T-helper 2 cell treated with Interferon-gamma antibody and Interleukin-4, amounts not matched to agents 5 μg/mL and 100 μg/mL, for 36 hours (primary cell): Measurements from ENCODE around the gene ATP1A3.
"Not testable (repeated sequence)": the region's sequence is repeated elsewhere in the genome, so short reads cannot be mapped to it uniquely, and the experiment has no call there.

Experiments used
- DNase-seq: peaks from one replicate; pipeline ENCODE4 v3.0.0; 2021; ENCODE audit warnings: low spot score
- H3K27ac Mint-ChIP-seq: one replicate; pipeline ENCODE4 v1.8.0; 2021; ENCODE audit warnings: mild to moderate bottlenecking, mixed read lengths
- H3K27me3 Mint-ChIP-seq: one replicate; pipeline ENCODE4 v1.8.0; 2021; ENCODE audit warnings: low read depth, mixed read lengths
- H3K36me3 Mint-ChIP-seq: one replicate; pipeline ENCODE4 v1.8.0; 2021; ENCODE audit warnings: low read depth, mixed read lengths
- H3K4me1 Mint-ChIP-seq: one replicate; pipeline ENCODE4 v1.8.0; 2021; ENCODE audit warnings: low read depth, mixed read lengths
- H3K4me3 Mint-ChIP-seq: one replicate; pipeline ENCODE4 v1.8.0; 2022; ENCODE audit warnings: mild to moderate bottlenecking, moderate library complexity, mixed read lengths
- H3K9me3 Mint-ChIP-seq: one replicate; pipeline ENCODE4 v1.8.0; 2021; ENCODE audit warnings: mixed read lengths

Gene ATP1A3

DNA sequence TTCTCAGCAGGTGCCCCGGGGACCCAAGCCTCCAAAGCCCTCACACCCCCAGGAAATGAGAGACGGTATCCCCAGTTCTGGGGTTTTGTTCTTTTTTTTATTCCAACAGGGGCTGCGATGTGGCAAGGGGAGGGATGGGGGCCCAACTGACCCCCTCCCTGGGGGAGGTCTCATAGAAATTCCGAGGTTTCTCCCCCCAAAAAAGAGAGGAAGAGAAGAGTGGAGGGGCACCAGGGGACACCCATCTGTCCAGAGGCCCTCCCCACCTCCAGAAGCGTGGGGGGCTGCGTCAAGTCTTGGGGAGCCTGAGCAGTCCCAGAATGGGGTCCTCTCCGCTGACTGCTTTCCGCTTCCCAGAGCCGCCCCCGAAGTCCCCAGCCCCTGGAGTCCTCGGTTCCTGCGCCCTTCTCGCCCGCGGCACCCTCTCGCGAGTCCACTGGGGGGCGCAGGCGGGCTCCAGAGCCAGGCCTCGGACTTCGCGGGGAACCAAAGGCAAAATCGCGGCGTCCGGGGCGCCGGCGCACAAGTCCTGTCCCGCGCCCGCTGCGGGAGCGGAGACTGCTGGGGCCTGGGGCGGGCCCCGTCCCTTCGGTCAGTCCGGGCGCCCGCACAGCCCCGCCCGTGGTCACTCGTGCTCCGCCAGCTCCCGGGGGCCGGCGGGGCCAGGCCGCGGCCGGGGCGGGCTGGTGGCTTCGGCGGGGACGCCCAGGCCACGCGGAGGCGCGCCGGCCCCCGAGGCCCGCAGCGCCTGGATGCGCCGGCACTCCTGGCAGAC, 4.4 kb upstream of the ATP1A3 start:
- peaks cover 18% of the 10 kb centered on the region for H3K4me1 Mint-ChIP-seq
- H3K4me3 Mint-ChIP-seq: no peak overlapping the region
- peaks cover 69% of the 10 kb centered on the region for H3K27me3 Mint-ChIP-seq
- peak; percentile 43 for DNase-seq
- no peak overlapping the region for H3K27ac Mint-ChIP-seq
- no peaks in the 10 kb centered on the region for H3K36me3 Mint-ChIP-seq
- no peaks in the 10 kb centered on the region for H3K9me3 Mint-ChIP-seq

DNA sequence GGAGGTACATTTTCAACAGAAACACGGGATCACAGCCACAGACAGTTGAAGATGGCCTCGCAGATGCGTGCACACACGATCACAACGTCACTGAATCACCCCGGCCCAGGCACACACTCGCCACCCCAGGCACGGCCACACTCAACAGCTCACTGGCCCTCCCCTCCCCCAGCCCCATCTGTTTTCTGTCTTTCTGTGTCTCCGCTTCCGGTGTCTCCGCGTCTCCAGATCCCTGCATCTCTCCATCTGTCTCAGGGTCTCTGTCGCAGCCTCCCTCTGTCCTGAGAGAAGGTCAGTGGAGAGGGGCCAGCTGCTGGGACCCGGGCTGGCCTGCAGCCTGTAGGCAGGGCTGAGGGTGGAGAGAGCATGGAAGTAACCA, 3.8 kb upstream of the ATP1A3 start:
- Mint-ChIP-seq H3K27ac (no peak overlapping the region), H3K4me3 (no peak overlapping the region), H3K4me1 (peaks cover 17% of the 10 kb centered on the region), H3K27me3 (peaks cover 71% of the 10 kb centered on the region), H3K9me3 (no peaks in the 10 kb centered on the region), H3K36me3 (no peaks in the 10 kb centered on the region)
- DNase-seq: no peak

DNA sequence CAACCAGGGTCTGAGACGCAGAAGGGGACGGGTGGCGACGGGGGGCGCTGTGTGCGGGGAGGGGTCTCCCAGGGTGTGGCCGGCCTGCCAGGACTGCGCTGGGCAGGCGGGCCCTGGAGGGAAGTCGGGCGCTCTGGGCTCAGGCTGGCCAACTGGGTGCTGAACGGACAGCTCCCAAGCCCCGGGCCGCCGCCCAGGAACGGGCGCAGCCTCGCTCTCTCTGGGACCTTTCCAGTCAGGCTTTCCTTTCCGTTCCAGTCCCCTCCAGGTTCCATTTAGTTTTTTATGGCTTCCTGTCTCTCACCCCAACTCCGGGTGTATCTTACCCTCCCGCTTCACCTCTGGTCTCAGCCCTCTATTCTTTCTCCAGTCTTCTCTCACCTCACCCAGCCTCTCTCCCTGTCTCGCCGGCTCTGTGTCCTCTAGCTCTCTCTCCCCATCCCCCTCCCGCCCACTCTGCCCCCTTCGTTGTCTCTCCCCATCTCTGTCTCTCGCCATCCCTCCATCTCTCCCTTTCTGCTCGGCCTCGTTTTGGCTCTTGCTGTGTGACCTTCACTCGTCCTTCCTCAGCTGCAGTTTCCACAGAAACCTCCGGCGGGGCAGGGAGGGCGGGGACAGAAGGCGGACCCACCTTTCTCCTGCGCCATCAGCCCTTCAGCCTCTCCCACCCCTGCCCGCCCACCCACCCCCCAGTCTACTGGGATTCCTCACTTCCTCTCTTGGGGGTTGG, 3.3 kb upstream of the ATP1A3 start:
- DNase-seq: peak; percentile 38
- Mint-ChIP-seq H3K27me3 (peaks cover 75% of the 10 kb centered on the region), H3K27ac (no peak overlapping the region), H3K4me1 (peaks cover 16% of the 10 kb centered on the region), H3K36me3 (no peaks in the 10 kb centered on the region), H3K9me3 (no peaks in the 10 kb centered on the region), H3K4me3 (no peak overlapping the region)

DNA sequence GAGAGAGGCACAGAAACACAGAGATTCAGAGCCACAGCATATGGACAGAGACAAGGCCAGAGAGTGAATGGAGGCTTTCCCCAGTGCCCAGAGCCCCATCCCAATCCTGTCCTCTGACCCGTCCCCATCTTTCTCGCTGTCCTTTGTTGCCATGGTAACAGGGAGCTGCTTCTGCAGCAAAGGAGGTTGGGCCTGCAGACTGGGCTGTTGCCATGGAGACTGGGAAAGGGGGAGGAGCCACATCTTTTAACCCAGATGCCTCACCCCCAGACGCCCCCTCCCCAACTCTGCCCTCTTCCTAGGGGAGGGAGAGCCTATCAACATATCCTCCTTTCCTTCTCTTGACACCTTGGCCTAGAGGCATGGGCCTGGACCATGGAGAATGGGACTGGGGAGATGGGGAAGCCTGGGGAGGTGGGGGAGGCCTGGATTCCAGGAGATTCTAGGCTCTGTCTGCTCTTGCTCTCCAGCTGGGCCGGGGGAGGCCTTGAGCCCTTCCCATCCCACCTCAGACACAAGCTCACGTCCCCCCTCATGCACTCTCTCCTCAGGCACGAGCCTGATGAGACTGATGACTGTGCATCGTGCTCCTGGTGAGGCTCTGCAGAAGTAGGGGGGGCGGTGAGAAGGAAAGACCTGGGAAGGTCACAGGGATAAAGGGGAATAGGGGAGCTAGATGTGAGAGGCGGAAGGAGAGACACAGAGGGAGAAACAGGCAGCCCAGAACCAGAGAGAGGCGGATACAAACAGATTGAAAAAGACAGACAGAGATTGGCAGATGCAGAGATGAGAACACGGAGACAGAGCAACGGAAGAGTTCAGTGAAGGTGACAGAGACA, 2.1 kb upstream of the ATP1A3 start:
- DNase-seq: no peak
- no peaks in the 10 kb centered on the region for H3K36me3 Mint-ChIP-seq
- no peak overlapping the region for H3K4me3 Mint-ChIP-seq
- no peaks in the 10 kb centered on the region for H3K9me3 Mint-ChIP-seq
- peak overlapping the region; percentile 34 for H3K27ac Mint-ChIP-seq
- H3K4me1 Mint-ChIP-seq: peaks cover 16% of the 10 kb centered on the region
- peaks cover 67% of the 10 kb centered on the region for H3K27me3 Mint-ChIP-seq

DNA sequence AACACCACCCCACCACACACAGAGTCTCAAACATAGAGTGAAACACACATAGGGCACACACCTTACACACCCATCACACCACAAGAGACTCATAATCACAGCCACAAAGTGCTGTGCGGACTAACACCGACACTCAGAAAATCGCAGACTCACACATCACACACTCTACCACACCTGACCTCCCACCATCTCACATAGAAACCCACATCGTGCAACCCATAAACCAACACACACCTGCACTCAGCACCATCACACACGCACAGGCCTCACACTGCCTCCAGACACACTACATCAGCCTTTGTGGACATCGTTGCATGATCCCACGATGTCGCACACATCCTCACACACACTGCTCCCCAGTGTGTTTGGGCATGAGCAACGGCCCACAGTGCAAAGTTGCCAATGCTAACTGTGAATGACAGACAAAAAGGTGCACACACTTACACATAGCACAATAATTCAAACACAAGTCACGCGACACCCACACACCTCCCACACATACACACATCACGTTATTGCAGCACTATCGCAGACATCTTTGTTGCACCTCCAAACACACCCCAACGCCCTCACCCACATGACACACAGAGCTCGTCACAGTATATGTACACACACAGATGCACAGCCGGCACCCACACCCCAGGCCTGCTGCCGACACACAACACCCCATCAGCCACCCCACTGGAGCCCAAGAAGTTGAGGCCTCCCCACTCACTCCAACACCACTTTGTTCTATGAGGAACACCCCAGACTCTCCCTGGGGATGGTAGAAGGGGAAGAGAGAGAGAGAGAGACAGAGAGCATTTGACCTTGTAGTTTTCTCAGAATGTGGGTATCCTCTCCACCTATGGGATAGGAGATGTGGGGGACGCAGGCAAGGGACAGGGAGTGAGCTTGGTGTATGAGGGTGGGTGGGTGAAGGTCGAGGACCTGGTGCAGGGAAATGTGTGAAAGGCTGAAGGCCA, 1.2 kb upstream of the ATP1A3 start:
- H3K4me1 Mint-ChIP-seq: peaks cover 16% of the 10 kb centered on the region
- DNase-seq: no peak
- no peaks in the 10 kb centered on the region for H3K36me3 Mint-ChIP-seq
- no peaks in the 10 kb centered on the region for H3K9me3 Mint-ChIP-seq
- peaks cover 58% of the 10 kb centered on the region for H3K27me3 Mint-ChIP-seq
- H3K27ac Mint-ChIP-seq: no peak overlapping the region
- H3K4me3 Mint-ChIP-seq: peak overlapping the region; percentile 9

DNA sequence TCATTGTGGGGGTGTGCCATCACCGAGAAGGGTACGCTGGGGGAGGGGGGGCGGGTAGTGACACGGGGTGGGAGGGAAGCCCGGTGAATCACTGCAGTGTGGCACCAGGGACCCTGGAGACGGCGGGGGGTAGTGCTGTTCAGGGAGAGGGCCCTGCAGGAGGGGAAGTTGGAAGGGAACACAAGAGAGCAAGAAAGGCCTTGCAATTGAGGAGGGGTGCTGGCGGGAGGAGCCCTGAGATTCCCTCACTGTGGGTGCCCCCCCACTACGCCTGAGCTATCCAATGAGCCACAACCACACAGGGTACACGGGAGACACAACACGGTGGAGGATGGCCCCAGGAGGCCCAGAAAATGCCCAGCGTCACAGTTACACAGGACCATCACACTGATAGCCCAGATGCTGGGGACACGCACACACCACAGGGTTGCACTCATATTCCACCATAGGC, 516 bp upstream of the ATP1A3 start:
- Mint-ChIP-seq H3K27ac (no peak overlapping the region), H3K4me3 (peak overlapping the region; percentile 9), H3K9me3 (no peaks in the 10 kb centered on the region), H3K36me3 (no peaks in the 10 kb centered on the region), H3K27me3 (peaks cover 50% of the 10 kb centered on the region), H3K4me1 (peaks cover 16% of the 10 kb centered on the region)
- no peak for DNase-seq

DNA sequence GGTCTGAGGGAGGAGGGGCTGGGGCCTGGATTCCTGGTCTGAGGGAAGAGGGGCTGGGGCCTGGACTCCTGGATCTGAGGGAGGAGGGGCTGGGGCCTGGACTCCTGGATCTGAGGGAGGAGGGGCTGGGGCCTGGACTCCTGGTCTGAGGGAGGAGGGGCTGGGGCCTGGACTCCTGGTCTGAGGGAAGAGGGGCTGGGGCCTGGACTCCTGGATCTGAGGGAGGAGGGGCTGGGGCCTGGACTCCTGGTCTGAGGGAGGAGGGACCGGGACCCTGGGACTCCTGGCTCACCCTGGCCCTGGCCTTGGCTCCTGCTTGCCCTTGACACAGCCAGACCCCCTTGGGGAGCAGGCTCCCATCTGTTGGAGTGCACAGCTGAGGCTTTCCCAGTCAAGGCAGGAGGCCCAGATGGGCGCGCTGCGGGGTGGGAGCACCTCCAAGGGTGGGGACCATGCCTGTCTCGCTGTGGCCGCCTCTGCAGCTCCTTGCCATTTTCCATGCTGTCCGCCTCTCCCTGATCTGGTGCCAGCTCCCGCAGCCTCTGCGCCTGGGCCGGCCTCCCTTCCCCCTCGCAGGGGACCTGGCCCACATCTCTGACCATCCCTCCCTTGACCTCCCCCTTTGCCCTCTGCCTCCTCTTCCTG, 2.0 kb downstream of the ATP1A3 start:
- DNase-seq, H3K4me3 Mint-ChIP-seq, H3K27ac Mint-ChIP-seq, H3K36me3 Mint-ChIP-seq, H3K4me1 Mint-ChIP-seq, H3K9me3 Mint-ChIP-seq: not testable (repeated sequence)
- H3K27me3 Mint-ChIP-seq: peaks cover 35% of the 10 kb centered on the region

DNA sequence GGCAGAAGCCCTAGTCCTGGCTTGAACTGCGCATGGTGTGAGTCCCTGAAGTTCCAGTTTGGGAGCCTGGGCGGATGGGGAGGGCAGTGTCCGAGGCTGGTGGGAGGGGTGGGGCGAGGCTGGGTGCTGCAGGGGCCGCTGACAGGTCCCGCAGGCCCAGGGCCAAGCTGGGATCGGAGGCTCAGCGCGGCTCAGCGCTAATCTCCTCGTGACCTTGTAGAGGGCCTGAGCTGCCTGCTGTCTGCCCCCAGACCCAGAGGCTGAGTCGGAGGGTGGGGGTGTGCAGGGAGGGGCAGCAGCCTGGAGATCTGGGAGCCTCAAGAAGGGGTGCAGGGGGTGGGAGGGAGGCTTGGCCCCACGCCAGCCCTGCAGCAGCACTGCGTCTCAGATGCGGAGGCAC, 3.0 kb downstream of the ATP1A3 start:
- Mint-ChIP-seq H3K27ac (no peak overlapping the region), H3K27me3 (peaks cover 26% of the 10 kb centered on the region), H3K36me3 (no peaks in the 10 kb centered on the region), H3K4me1 (peaks cover 3% of the 10 kb centered on the region), H3K4me3 (no peak overlapping the region), H3K9me3 (no peaks in the 10 kb centered on the region)
- DNase-seq: no peak

DNA sequence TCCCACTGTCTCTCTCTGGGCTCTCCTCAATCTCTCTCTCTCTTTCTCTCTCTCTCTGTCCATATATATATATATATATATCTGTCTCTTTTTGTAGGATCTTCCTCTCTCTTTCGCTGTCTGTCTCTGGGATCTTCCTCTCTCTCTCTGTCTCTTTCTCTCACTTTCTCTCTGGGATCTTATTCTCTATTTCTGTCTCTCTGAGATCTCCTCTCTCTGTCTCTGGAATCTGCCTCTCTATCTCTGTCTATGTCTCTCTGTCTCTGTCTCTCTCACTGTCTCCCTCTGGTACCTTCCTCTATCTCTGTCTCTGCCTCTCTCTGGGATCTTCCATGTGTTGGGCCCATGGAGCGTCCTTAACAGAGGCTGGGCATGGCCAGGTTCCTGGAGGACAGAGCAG, 3.4 kb downstream of the ATP1A3 start:
- H3K4me3 Mint-ChIP-seq: no peak overlapping the region
- peaks cover 3% of the 10 kb centered on the region for H3K4me1 Mint-ChIP-seq
- no peak overlapping the region for H3K27ac Mint-ChIP-seq
- H3K9me3 Mint-ChIP-seq: no peaks in the 10 kb centered on the region
- no peak for DNase-seq
- H3K27me3 Mint-ChIP-seq: peaks cover 23% of the 10 kb centered on the region
- H3K36me3 Mint-ChIP-seq: no peaks in the 10 kb centered on the region

DNA sequence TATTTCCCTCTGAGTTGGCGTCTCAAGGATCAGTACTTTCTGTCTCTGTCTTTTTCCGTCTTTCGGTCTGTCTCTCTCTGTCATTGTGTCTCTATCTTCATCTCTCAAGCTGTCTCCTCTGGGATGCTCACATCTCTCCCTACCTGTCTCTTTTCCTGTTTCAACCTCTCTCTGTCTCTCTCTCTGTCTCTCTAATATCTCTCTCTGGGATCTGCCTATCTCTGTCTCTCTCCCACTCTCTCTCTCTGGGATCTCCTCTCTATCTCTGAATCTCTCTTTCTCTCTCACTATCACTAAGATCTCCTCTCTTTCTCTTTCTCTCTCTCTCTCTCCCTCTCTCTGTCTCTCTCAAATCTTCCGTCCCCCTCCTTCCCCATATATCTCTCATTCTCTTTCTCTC, 4.0 kb downstream of the ATP1A3 start:
- DNase-seq: no peak
- H3K4me3 Mint-ChIP-seq: no peak overlapping the region
- H3K4me1 Mint-ChIP-seq: peaks cover 3% of the 10 kb centered on the region
- H3K27me3 Mint-ChIP-seq: peaks cover 17% of the 10 kb centered on the region
- no peaks in the 10 kb centered on the region for H3K36me3 Mint-ChIP-seq
- H3K27ac Mint-ChIP-seq: no peak overlapping the region
- no peaks in the 10 kb centered on the region for H3K9me3 Mint-ChIP-seq

DNA sequence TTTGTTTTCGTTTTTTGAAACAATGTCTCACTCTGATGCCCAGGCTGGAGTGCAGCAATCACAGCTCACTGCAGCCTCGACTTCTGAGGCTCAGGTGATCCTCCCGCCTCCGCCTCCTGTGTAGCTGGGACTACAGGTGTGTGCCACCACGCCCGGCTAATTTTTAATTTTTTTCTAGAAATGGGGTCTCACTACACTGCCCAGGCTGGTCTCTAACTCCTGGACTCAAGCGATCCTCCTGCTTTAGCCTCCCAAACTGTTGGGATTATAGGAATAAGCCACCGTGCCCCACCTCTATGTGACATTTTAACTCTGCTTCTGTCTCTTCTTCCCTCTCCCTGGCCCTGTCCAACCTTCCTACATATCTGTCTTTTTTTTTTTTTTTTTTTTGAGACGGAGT, 5.1 kb downstream of the ATP1A3 start:
- Mint-ChIP-seq H3K27ac (no peak overlapping the region), H3K27me3 (peaks cover 12% of the 10 kb centered on the region), H3K4me3 (no peak overlapping the region), H3K36me3 (no peaks in the 10 kb centered on the region), H3K4me1 (peaks cover 3% of the 10 kb centered on the region), H3K9me3 (no peaks in the 10 kb centered on the region)
- DNase-seq: no peak

DNA sequence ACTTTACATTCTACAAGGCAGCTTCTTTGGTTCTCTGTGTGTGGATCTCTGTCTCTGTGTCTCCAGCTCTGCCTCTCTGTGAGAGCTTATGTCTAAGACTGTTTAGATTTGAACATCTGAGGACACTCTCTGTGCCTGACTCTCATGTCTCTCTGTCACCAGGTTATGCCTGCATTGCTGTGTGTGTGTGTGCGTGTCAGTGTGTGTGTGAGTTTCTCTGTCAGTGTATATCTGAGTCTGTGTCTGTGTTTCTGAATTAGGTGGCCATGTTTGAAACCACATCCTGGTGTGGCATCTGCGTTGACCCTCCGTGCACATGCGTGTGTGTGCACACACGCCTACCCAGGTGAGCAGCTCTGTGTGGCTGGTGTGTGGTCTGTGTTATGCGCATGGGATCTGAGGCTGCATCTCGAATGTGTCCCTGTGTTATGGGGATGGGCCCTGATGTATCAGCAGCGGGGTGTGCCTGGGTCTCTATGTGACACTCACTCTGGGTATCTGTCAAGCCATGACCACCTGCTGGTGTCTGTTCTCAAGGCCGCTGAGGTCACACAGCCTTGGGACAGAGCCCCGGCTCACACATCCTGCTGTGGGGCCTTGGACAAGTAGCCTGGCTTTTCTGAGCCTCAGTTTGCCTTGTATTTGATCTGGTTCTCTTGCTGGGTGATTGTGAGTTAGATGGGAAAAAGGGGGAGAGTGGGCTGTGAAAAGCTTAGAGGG, 6.7 kb downstream of the ATP1A3 start:
- H3K27ac Mint-ChIP-seq: no peak overlapping the region
- H3K36me3 Mint-ChIP-seq: no peaks in the 10 kb centered on the region
- H3K27me3 Mint-ChIP-seq: peaks cover 3% of the 10 kb centered on the region
- DNase-seq: no peak
- no peaks in the 10 kb centered on the region for H3K9me3 Mint-ChIP-seq
- no peak overlapping the region for H3K4me3 Mint-ChIP-seq
- H3K4me1 Mint-ChIP-seq: no peaks in the 10 kb centered on the region
